ENCODE results near the gene LMLN. TPM values are rescaled to one million over a fixed set of nuclear protein-coding genes. Genes with fewer than 3 reads are reported as not detected.
"Not testable (repeated sequence)": the region's sequence is repeated elsewhere in the genome, so short reads cannot be mapped to it uniquely, and the experiment has no call there.

Gene LMLN
- polyA plus RNA-seq, 3 donors: 0.41 to 1.3 (median 1.00) TPM

DNA sequence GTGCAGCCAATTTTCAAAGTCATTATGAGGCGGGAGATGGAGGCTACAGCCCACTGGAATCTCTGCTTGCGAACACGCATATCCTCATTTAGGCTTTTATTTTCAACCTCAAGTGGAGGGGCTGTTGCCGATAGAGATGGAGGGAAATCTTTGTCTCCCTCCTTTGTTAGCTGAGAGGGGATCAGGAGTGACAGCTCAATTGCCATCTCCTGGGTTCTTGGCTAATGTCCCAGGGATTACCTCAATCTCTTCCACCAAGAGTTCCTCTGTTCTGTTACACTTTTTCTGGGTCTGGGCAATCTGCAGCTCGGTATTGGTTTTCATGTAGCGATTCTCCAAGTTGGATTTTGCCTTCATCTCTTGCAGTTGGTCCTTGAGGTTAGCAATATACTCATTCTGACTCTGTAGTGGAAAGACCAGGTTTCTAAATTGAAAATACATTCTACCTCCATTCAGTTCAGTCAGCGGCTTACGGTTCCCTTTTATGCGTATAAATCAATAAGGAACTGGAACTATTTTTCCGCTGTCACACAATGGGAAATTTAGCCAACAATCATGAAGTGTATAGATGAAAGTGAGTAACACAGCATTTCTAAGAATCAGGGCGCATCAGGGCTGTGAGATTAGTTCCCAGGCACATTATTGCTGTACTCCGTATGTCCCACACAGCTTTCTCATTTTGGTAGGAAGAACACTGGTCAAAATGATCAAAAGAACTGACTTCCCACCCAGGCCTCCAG is 46.2 kb upstream of the LMLN start:
- no peak overlapping the region for H3K9ac ChIP-seq (ENCODE audit: insufficient read depth, low read length, poor library complexity, severe bottlenecking)
- H3K36me3 Mint-ChIP-seq: peaks cover 12 to 19% of the 10 kb centered on the region in 2 donors
- H4K20me1 ChIP-seq (ENCODE audit: insufficient read depth, low read length): no peaks in the 10 kb centered on the region
- no peak overlapping the region for H3K4me3 ChIP-seq (replicated peaks in 1 of 3; ENCODE audit: low read depth in 2 of 3, low read length in 3 of 3)
- H3K79me2 ChIP-seq (ENCODE audit: insufficient read depth, low read length): no peaks in the 10 kb centered on the region
- peaks cover 0 to 6% of the 10 kb centered on the region in 2 donors for H3K36me3 ChIP-seq (replicated peaks in 1 of 2; ENCODE audit: control insufficient read depth in 1 of 2, insufficient read depth in 2 of 2, low read length in 2 of 2)
- intact Hi-C loops (cut with micrococcal nuclease): no loop called here
- H3K4me2 ChIP-seq (replicated peaks; ENCODE audit: extremely low read depth, low read length, poor library complexity, severe bottlenecking): no peak overlapping the region
- no peaks in the 10 kb centered on the region for H3K4me1 ChIP-seq (ENCODE audit: control insufficient read depth in 1 of 2, insufficient read depth in 2 of 2, low read length in 2 of 2)
- H3K27ac Mint-ChIP-seq: no peak overlapping the region
- no peak for DNase-seq
- no peaks in the 10 kb centered on the region for H3K9me3 ChIP-seq (replicated peaks in 1 of 2; ENCODE audit: control insufficient read depth in 1 of 2, insufficient read depth in 1 of 2, low read length in 2 of 2)
- H2AFZ ChIP-seq (ENCODE audit: insufficient read depth, low read depth, low read length, poor library complexity, severe bottlenecking): no peak overlapping the region
- H3K4me1 Mint-ChIP-seq: no peaks in the 10 kb centered on the region
- no peaks in the 10 kb centered on the region for H3K27me3 ChIP-seq (ENCODE audit: control insufficient read depth in 2 of 2, insufficient read depth in 2 of 2, low read length in 2 of 2)
- H3K4me3 Mint-ChIP-seq: no peak overlapping the region
- no peak overlapping the region for H3K27ac ChIP-seq (ENCODE audit: low read depth in 1 of 2, low read length in 2 of 2)
- TF ChIP-seq, protein P1, sequence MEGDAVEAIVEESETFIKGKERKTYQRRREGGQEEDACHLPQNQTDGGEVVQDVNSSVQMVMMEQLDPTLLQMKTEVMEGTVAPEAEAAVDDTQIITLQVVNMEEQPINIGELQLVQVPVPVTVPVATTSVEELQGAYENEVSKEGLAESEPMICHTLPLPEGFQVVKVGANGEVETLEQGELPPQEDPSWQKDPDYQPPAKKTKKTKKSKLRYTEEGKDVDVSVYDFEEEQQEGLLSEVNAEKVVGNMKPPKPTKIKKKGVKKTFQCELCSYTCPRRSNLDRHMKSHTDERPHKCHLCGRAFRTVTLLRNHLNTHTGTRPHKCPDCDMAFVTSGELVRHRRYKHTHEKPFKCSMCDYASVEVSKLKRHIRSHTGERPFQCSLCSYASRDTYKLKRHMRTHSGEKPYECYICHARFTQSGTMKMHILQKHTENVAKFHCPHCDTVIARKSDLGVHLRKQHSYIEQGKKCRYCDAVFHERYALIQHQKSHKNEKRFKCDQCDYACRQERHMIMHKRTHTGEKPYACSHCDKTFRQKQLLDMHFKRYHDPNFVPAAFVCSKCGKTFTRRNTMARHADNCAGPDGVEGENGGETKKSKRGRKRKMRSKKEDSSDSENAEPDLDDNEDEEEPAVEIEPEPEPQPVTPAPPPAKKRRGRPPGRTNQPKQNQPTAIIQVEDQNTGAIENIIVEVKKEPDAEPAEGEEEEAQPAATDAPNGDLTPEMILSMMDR (IDR thresholded peaks at IDR 0.05): no peak
- H3K9me3 Mint-ChIP-seq: no peaks in the 10 kb centered on the region
- WGBS (ENCODE audit: insufficient coverage): 100% methylated on average over 2 of the region's 12 CpGs
- H3K27me3 Mint-ChIP-seq (ENCODE audit: low read depth in 3 of 3): no peaks in the 10 kb centered on the region

DNA sequence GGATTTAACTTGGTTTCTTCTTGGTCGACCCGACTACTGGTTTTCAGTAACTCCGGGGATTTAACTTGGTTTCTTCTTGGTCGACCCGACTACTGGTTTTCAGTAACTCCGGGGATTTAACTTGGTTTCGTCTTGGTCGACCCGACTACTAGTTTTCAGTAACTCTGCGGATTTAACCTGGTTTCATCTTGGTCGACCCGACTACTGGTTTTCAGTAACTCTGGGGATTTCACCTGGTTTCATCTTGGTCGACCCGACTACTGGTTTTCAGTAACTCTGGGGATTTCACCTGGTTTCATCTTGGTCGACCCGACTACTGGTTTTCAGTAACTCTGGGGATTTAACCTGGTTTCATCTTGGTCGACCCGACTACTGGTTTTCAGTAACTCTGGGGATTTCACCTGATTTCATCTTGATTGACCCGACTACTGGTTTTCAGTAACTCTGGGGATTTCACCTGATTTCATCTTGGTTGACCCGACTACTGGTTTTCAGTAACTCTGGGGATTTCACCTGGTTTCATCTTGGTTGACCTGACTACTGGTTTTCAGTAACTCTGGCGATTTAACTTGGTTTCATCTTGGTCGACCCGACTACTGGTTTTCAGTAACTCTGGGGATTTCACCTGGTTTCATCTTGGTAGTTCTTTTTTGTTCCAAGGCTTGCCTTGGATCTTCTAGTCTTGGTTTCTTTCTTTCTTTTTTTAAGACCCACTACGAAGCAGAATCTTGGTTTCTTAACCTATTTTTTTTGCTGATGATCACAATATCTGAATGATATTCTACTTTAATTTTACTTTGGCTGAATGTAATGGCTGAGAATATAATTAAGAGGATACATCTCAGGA is 38.4 kb upstream of the LMLN start:
- H2AFZ ChIP-seq (ENCODE audit: insufficient read depth, low read depth, low read length, poor library complexity, severe bottlenecking); H3K4me1 Mint-ChIP-seq; H3K27ac Mint-ChIP-seq; H3K27me3 Mint-ChIP-seq (ENCODE audit: low read depth in 3 of 3); intact Hi-C loops (cut with micrococcal nuclease); DNase-seq; H3K4me2 ChIP-seq (replicated peaks; ENCODE audit: extremely low read depth, low read length, poor library complexity, severe bottlenecking); H3K4me3 ChIP-seq (replicated peaks in 1 of 3; ENCODE audit: low read depth in 2 of 3, low read length in 3 of 3); H3K79me2 ChIP-seq (ENCODE audit: insufficient read depth, low read length); H3K9me3 ChIP-seq (replicated peaks in 1 of 2; ENCODE audit: control insufficient read depth in 1 of 2, insufficient read depth in 1 of 2, low read length in 2 of 2); H3K4me3 Mint-ChIP-seq; H3K27ac ChIP-seq (ENCODE audit: low read depth in 1 of 2, low read length in 2 of 2); H4K20me1 ChIP-seq (ENCODE audit: insufficient read depth, low read length); H3K9ac ChIP-seq (ENCODE audit: insufficient read depth, low read length, poor library complexity, severe bottlenecking); H3K9me3 Mint-ChIP-seq; H3K27me3 ChIP-seq (ENCODE audit: control insufficient read depth in 2 of 2, insufficient read depth in 2 of 2, low read length in 2 of 2); H3K4me1 ChIP-seq (ENCODE audit: control insufficient read depth in 1 of 2, insufficient read depth in 2 of 2, low read length in 2 of 2): not testable (repeated sequence)
- peaks cover 0 to 14% of the 10 kb centered on the region in 2 donors for H3K36me3 ChIP-seq (replicated peaks in 1 of 2; ENCODE audit: control insufficient read depth in 1 of 2, insufficient read depth in 2 of 2, low read length in 2 of 2)
- H3K36me3 Mint-ChIP-seq: peaks cover 12 to 25% of the 10 kb centered on the region in 2 donors
- 97% methylated on average over 20 of the region's 24 CpGs for WGBS (ENCODE audit: insufficient coverage)
